ENCODE measurements around the gene MAP1B. TPM values are rescaled to one million over a fixed set of nuclear protein-coding genes. Genes with fewer than 3 reads are reported as not detected.

Gene MAP1B
- total and polyA plus RNA-seq, 4 donors, result 0.58 to 5.0 (median 2.1) TPM

- no peaks in the 10 kb centered on the region for H3K9me3 ChIP-seq (ENCODE audit: control insufficient read depth in 4 of 4, low read length in 3 of 4)
- no peaks in the 10 kb centered on the region for H3K36me3 ChIP-seq (ENCODE audit: control insufficient read depth in 4 of 4, insufficient read depth in 3 of 4, low read depth in 1 of 4, low read length in 3 of 4)
- peaks cover 0 to 2% (median 0%) of the 10 kb centered on the region in 4 donors for H3K4me1 ChIP-seq (ENCODE audit: control insufficient read depth in 4 of 4, insufficient read depth in 4 of 4, low read length in 3 of 4)
- TF ChIP-seq CTCF (IDR thresholded peaks at IDR 0.05; ENCODE audit: low read depth, low read length, missing input control), result peak; percentile 46
- TF ChIP-seq TAF1 (conservative IDR thresholded peaks at IDR 0.05), result no peak
- TF ChIP-seq REST (IDR thresholded peaks at IDR 0.05), result no peak
- TF ChIP-seq RAD21 (IDR thresholded peaks at IDR 0.05), result peak; percentile 74 to 85
- TF ChIP-seq FOXA1 (IDR thresholded peaks at IDR 0.05), result no peak
- H3K4me3 ChIP-seq (ENCODE audit: low read depth in 1 of 3, low read length in 3 of 3), result no peak overlapping the region
- no peak overlapping the region for H3K9ac ChIP-seq (ENCODE audit: low read depth in 1 of 2, low read length in 2 of 2)
- H3K27ac ChIP-seq (ENCODE audit: low read depth in 1 of 2, low read length in 2 of 2), result no peak overlapping the region
- DNase-seq (ENCODE audit: low spot score), result no peak
- H3K27me3 ChIP-seq (ENCODE audit: control insufficient read depth in 4 of 4, insufficient read depth in 4 of 4, low read length in 3 of 4), result no peaks in the 10 kb centered on the region
- 26% methylated on average over 2 of the region's 2 CpGs for WGBS
These were observed 30.6 kb downstream of the MAP1B start for GRCh38 chr5:72137826-72138409.

- Histone ChIP-seq H3K4me3 (ENCODE audit: low read depth in 1 of 3, low read length in 3 of 3) (no peak overlapping the region), H3K9ac (ENCODE audit: low read depth in 1 of 2, low read length in 2 of 2) (no peak overlapping the region), H3K36me3 (ENCODE audit: control insufficient read depth in 4 of 4, insufficient read depth in 3 of 4, low read depth in 1 of 4, low read length in 3 of 4) (no peaks in the 10 kb centered on the region), H3K9me3 (ENCODE audit: control insufficient read depth in 4 of 4, low read length in 3 of 4) (no peaks in the 10 kb centered on the region), H3K27me3 (ENCODE audit: control insufficient read depth in 4 of 4, insufficient read depth in 4 of 4, low read length in 3 of 4) (no peaks in the 10 kb centered on the region), H3K4me1 (ENCODE audit: control insufficient read depth in 4 of 4, insufficient read depth in 4 of 4, low read length in 3 of 4) (peaks cover 0 to 2% (median 0%) of the 10 kb centered on the region in 4 donors), H3K27ac (ENCODE audit: low read depth in 1 of 2, low read length in 2 of 2) (no peak overlapping the region)
- 63% methylated on average over 8 of the region's 8 CpGs for WGBS
- no peak for TF ChIP-seq RAD21 (IDR thresholded peaks at IDR 0.05)
- TF ChIP-seq FOXA2 (IDR thresholded peaks at IDR 0.05), result no peak
- no peak for TF ChIP-seq SP1 (IDR thresholded peaks at IDR 0.05)
- TF ChIP-seq CTCF (IDR thresholded peaks at IDR 0.05; ENCODE audit: low read depth, low read length, missing input control), result no peak
- no peak for TF ChIP-seq RXRA (IDR thresholded peaks at IDR 0.05)
- TF ChIP-seq HNF4A (conservative IDR thresholded peaks at IDR 0.05), result no peak
- no peak for TF ChIP-seq REST (IDR thresholded peaks at IDR 0.05)
- TF ChIP-seq FOXA1 (IDR thresholded peaks at IDR 0.05), result no peak
- DNase-seq (ENCODE audit: low spot score), result no peak
These were observed 31.8 kb downstream of the MAP1B start for GRCh38 chr5:72138943-72139521.
